ENCODE data around the gene DSTYK.
A peak's percentile ranks its signal among the peaks of the same experiment; 100 is the strongest.

The DSTYK gene

DNA sequence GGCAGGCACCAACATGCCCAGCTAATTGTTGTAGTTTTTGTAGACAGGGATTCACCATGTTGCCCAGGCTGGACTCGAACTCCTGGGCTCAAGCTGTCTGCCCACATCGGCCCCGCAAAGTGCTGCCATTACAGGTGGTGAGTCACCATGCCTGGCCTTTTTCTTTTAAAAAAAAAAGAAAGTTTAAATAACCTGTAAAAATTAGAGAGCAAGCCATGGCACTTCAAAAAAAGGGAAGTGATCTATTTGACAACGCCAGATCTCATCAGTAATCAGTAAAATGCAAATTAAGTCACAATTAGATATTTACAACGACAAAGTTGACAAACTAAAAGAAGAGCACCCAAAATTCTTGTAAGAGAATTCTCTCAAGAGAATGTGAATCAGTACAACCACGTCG is 86.8 kb downstream of the DSTYK start:
- no peak for DNase-seq (ENCODE audit: low spot score)

DNA sequence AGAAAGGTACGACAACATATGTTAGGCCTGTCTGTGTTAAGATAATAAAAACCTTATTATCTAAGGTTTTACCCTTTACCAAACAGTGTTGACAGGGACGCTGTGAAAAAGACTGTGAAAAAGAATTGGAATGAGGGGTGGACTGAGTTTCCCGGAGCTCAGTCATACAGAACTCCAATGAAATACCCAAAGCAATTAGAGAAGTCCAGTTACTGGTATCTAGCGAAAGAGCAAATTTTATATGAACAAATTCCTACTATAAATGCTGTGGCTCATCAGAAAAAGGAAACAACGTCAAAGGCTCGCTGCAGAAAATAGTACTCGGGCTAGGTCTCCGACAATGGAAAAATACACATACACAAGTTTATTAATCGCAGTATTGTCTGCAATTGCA is 89.0 kb downstream of the DSTYK start:
- no peak for DNase-seq (ENCODE audit: low spot score)

DNA sequence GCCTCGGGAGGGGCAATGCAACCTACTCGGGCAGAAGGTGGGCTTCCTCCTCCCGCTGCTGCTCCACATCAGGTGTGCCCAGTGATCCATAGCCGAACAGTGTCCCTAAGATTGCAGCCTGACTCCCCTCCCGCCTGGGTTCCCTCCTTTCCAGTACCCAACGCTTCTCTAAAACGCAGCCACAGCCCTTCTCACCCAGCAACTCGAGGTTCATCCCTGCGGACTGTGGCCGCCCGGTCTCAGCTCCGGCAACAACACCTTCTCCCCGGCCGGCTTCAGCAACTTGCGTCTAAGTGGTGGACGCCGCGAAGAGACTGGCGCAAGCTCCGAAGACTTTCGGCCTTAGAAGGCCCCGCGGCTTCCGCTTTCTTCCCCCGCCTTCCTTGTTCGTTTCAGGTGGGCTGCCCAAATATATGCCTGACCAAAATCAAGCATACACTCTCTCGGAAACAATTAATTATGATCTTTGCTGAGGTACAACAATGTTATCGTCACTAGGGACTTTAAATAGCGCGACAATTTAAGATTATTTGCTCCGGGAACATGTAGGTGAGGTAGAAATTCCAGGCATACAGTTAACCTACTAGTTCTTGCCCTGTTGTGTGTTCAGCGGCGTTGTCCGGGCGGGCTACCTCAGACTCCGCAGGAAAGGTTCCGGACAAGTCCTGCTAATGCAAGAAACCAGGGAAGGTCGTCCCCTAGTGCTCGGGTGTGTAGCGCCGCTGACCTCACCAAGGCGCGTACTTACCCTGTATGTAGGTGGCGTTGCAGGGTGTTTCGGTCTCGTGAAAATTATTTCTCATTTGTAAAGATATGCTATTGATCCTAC is 89.6 kb downstream of the DSTYK start, which contains the start of gene RBBP5:
Gene RBBP5, minus strand, starts transcription at position 319 of the 829 bp plus-strand sequence. Its CDS starts 105 bp downstream, at position 214.
- DNase-seq (ENCODE audit: low spot score), result peak; percentile 87

- DNase-seq (ENCODE audit: low spot score), result no peak
Observed at GRCh38 chr1:205118752-205119151, 92.8 kb downstream of the DSTYK start.

- no peak for DNase-seq (ENCODE audit: low spot score)
Observed at GRCh38 chr1:205111354-205111753, 100.1 kb downstream of the DSTYK start.

- no peak for DNase-seq (ENCODE audit: low spot score)
Observed at GRCh38 chr1:205109711-205110110, 101.8 kb downstream of the DSTYK start.

- no peak for DNase-seq (ENCODE audit: low spot score)
Observed at GRCh38 chr1:205109269-205109668, 102.2 kb downstream of the DSTYK start.

- no peak for DNase-seq (ENCODE audit: low spot score)
Observed at GRCh38 chr1:205108464-205108863, 103.0 kb downstream of the DSTYK start.

GRCh38 chr1:205107327-205107726 is 104.2 kb downstream of the DSTYK start:
- DNase-seq (ENCODE audit: low spot score), result no peak

DNA sequence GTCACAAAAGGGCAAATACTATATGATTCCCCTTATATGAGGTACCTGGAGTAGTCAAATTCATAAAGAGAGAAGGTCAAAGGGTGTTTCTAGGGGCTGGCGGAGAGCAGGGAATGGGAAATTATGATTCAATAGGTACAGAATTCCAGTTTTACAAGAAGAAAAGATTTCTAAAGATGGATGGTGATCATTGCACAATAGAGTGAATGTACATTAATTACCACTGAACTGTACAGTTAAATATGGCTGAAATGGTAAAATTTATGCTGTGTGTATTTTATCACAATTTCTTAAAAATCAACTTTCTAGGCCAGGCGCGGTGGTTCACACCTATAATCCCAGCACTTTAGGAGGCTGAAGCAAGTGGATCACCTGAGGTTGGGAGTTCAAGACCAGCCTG is 109.1 kb downstream of the DSTYK start:
- no peak for DNase-seq (ENCODE audit: low spot score)

- no peak for DNase-seq (ENCODE audit: low spot score)
Observed at GRCh38 chr1:205098242-205098641, 113.3 kb downstream of the DSTYK start.

- DNase-seq (ENCODE audit: low spot score), result no peak
Observed at GRCh38 chr1:205095422-205095821, 116.1 kb downstream of the DSTYK start.
